GM21515 (cell line): ENCODE data around the gene PPP2R2D.
A peak's percentile ranks its signal among the peaks of the same experiment; 100 is the strongest.
"Not testable (repeated sequence)": the region's sequence is repeated elsewhere in the genome, so short reads cannot be mapped to it uniquely, and the experiment has no call there.

ENCODE experiments used
- ATAC-seq: cut with Tn5 transposase; IDR thresholded peaks from one replicate; pipeline ENCODE4 v1.9.1; 2021; ENCODE audit not compliant: unreplicated experiment

Gene PPP2R2D

GRCh38 chr10:131973160-131973951 is 72.5 kb downstream of the PPP2R2D start:
- peak; percentile 22 for ATAC-seq

DNA sequence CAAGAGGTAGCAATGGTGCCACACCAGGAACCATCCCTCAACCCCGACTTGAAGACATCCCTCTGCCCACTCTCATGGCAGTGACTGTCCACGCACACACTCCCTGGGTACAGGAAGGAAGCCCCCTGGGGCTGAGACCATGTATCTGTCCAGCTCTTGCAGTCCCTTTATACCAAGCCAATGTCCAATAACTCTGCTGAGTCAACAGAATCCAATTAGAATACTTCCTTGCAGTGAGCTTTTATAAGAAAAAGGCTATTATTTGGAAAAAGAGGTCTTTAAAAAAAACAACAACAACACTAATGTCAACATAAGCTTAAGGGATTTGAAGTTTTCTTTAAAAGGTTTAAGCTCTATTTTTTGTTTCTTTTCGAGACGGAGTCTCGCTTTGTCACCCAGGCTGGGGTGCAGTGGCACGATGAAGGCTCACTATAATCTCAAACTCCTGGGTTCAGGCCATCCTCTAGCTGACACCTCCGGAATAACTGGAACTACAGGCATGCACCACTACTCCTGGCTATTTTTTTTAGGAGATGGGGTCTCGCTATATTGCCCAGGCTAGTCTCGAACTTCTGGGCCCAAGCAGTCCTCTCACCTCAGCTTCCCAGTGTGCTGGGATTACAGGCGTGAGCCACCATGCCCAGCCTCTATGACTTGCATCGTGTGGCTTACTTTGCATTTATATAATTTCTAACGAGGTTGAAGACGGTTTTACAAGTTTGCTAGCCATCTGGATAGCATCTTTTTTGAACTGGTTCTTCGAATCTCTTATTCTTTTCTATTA is 73.4 kb downstream of the PPP2R2D start:
- no peak for ATAC-seq

- ATAC-seq, result no peak
Observed at GRCh38 chr10:131975003-131975402, 74.2 kb downstream of the PPP2R2D start.

DNA sequence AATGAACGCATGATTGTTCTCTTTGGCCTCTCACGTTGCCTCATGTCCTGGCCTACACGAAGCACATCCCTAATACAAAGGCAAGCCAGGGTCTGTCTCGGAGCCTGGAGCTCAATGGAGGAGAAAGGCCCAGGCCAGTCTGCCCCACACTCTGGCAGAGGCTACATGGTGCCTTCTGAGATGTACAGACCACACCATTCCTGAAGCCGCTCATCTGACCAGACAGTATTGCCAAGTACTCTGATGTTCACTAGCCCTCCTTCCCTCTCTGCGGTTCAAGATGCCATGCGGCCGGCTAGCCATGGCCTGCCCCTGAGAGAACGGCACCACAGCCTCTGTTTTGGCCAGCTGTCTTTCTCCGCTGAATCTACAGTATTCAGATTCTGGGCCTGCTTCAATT is 75.0 kb downstream of the PPP2R2D start:
- ATAC-seq, result no peak

DNA sequence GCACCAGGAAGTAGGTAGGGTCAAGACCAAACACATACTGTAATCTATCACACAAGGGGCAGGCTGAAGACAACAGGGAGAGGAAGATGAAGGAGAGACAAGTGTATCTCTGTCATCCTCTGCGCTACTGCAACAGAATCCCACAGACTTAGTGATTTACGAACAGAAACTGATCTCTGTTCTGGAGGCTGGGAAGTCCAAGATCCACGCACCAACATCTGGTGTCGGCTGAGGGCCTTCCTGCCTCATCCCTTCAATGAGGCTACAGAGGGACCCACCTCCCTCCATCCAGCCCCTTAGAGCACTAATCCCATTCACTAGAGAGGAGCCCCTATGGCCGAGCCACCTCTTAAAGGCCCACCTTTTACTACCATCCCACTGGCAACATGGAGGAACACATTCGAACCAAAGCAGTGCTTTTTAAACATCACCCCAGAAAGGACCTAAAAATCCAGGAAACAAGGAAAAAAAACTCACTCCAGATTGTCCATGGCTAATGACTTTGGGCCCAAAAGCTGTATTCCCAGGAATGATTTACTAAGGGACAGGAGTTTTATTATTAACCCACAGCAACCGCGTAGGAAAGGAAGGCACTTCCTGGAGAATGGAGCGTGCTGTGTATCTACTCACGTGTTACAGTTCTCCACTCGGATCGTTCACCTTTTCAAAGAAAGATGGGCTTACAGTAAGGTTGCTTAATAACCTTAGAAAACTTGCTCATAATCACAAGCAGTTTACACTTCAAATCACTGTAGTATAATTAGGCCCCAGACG is 76.7 kb downstream of the PPP2R2D start:
- ATAC-seq, result no peak

- no peak for ATAC-seq
Observed at GRCh38 chr10:131978366-131978765, 77.6 kb downstream of the PPP2R2D start.

DNA sequence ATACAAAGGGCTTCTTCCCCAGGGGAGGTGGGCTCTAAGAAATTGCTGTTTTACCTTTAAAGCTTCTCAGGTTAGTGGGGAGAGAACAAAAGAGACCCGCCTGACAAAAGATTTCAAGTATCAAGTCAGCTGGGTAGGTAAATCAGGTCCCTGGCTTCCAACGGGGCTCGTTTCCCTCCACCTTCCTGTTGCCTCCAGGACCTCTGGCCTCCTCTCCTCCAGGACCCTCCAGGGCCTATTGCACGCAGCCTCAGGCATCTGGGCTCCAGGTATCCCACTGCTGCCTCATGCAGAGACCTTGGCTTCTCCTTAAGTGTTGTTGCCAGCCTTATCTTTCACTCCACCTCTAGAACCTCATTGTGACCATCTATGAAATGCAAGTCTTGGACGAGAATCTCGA is 78.0 kb downstream of the PPP2R2D start:
- no peak for ATAC-seq

GRCh38 chr10:131979336-131979735 is 78.5 kb downstream of the PPP2R2D start:
- ATAC-seq, result no peak

DNA sequence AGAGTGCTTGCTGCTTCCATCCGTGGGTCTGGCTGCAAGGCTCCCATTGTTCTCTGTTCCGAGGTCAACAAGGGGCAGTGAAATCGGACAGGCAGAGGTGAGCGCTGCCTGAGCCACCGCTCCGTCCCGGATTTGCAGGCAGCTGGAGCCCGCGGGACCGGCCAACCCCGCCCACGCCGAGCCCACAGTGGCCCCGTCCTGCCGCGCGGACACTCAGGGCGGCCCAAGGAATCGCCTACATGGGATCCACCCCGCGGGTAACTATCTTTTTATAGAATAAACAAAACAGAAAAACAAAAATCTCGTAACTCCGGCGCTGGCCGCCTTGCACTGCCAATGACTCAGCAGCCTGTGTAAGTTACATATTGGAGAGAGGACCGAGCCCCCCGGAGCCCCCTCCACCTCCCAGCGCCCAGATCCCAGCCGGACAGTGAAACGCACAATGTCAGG is 79.0 kb downstream of the PPP2R2D start:
- no peak for ATAC-seq

- ATAC-seq, result no peak
Observed at GRCh38 chr10:131980321-131980720, 79.5 kb downstream of the PPP2R2D start.

- ATAC-seq, result no peak
Observed at GRCh38 chr10:131980761-131981428, 80.1 kb downstream of the PPP2R2D start.

DNA sequence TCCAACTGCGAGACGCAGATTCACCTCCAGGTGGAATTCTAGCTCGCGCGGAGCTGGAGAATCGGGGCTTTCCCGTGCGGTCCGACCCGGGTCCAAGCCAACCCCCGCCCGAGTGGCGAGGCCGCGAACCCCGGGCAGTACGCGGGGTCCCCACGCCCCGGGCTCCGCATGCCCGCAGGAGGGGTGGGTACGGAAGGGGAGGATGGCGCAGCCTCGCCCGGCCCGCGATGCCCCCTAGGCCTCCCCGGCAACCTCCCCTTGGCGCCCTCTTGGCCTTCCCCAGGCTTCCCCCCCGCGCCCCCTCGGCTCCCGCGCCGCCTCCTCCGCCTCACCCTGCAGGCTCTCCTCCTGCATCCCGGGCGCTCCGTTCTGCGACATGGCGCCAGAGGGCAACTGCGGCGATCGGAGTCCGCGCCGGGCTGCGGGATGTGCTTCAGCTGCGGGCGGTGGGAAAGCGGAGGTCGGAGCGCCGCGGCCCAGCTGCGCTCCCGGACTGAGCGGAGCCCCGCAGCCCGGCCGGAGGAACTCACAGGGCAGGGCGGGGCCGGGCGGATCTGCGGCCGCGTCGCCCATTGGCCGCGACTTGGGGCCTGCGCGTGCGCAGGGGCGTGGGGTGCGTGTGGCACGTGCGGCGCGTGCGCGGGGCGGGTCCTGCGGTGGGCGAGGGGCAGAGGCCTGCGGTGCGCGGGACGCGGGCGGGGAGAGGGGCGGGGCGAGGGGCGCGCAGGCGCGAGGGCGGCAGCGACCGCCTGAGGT is 80.8 kb downstream of the PPP2R2D start, which contains the start of gene BNIP3:
Gene BNIP3 (minus strand): TSS at position 495 of the 756 bp plus-strand sequence. CDS start 117 bp downstream, at position 378.
- ATAC-seq, result peak; percentile 91

GRCh38 chr10:131982185-131982756 is 81.5 kb downstream of the PPP2R2D start:
- ATAC-seq, result peak; percentile 26

- ATAC-seq, result no peak
Observed at GRCh38 chr10:131982796-131983195, 82.0 kb downstream of the PPP2R2D start.

- ATAC-seq, result no peak
Observed at GRCh38 chr10:131983780-131984179, 83.0 kb downstream of the PPP2R2D start.

DNA sequence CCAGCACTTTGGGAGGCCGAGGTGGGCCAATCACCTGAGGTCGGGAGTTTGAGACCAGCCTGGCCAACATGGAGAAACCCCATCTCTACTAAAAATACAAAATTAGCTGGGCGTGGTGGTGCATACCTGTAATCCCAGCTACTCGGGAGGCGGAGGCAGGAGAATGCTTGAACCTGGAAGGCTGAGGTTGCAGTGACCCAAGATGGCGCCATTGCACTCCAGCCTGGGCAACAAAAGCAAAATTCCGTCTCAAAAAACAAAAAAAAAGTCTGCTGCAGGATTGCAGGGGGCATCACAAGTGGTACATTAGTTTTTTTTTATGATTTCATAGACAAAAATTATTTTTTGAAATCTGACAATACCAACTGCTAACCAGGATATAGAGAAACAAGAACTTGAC is 86.0 kb downstream of the PPP2R2D start:
- ATAC-seq, result not testable (repeated sequence)

DNA sequence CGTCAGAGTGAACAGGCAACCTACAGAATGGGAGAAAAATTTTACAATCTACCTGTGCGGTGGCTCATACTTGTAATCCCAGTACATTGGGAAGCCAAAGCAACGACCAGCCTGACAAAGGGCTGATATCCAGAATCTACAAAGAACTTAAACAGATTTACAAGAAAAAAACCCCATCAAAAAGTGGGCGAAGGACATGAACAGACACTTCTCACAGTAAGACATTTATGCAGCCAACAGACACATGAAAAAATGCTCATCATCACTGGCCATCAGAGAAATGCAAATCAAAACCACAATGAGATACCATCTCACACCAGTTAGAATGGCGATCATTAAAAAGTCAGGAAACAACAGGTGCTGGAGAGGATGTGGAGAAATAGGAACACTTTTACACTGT is 86.5 kb downstream of the PPP2R2D start:
- ATAC-seq, result not testable (repeated sequence)

GRCh38 chr10:131987786-131988185 is 87.0 kb downstream of the PPP2R2D start:
- not testable (repeated sequence) for ATAC-seq

DNA sequence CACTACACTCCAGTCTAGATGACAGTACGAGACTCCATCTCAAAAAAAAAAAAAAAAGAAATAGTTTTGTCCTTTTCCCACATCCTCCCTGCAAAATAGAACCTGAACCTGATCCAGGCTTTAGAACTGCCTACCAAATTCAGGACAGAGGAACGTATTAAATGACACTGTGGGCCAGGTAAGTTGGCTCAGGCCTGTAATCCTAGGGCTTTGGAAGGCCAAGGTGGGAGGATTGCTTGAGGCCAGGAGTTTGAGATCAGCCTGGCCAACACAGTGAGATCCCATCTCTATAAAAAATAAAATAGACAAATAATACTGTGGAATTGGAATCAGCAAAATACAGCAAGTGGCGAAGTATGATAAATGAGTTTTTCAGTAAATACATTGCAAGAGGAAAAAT is 90.9 kb downstream of the PPP2R2D start:
- ATAC-seq, result no peak

GRCh38 chr10:131993275-131993674 is 92.5 kb downstream of the PPP2R2D start:
- ATAC-seq, result no peak
